Mesenchymal stem cell (in vitro differentiated cells and primary cell): ENCODE data around the gene TAS2R40.
"Not testable (repeated sequence)": the region's sequence is repeated elsewhere in the genome, so short reads cannot be mapped to it uniquely, and the experiment has no call there.

Experiments
- DNase-seq: peaks from one replicate; pipeline ENCODE4 v3.0.0-alpha.2; 2013
- H2AFZ ChIP-seq: one replicate; pipeline ENCODE4 v1.6.1; 2013; ENCODE audit warnings: low read depth, mild to moderate bottlenecking, control low read depth, inconsistent platforms, low read length, moderate library complexity
- H2AK5ac ChIP-seq: 2 replicates; pipeline ENCODE4 v1.6.1; 2013; ENCODE audit warnings: low read length, moderate library complexity, mild to moderate bottlenecking, inconsistent platforms; ENCODE audit not compliant: severe bottlenecking
- H2BK120ac ChIP-seq: one replicate; pipeline ENCODE4 v1.6.1; 2013; ENCODE audit warnings: low read depth, mild to moderate bottlenecking, inconsistent platforms, low read length, moderate library complexity
- H2BK12ac ChIP-seq, 2 experiments: one replicate each; pipeline ENCODE4 v1.6.1; 2013; ENCODE audit warnings: inconsistent platforms in 2 of 2, low read length in 2 of 2, mild to moderate bottlenecking in 2 of 2, moderate library complexity in 2 of 2, control low read depth in 1 of 2
- H2BK15ac ChIP-seq: one replicate; pipeline ENCODE4 v1.6.1; 2013; ENCODE audit warnings: mild to moderate bottlenecking, low read depth, inconsistent platforms; ENCODE audit not compliant: poor library complexity, severe bottlenecking
- H2BK5ac ChIP-seq: 2 replicates; pipeline ENCODE4 v1.6.1; 2013; ENCODE audit warnings: low read depth, mild to moderate bottlenecking, low read length, control low read depth, inconsistent platforms; ENCODE audit not compliant: poor library complexity, severe bottlenecking
- H3K14ac ChIP-seq, 2 experiments: one replicate each; pipeline ENCODE4 v1.6.1; 2013; ENCODE audit warnings: inconsistent platforms in 2 of 2, low read length in 2 of 2, control low read depth in 1 of 2, mild to moderate bottlenecking in 1 of 2, moderate library complexity in 1 of 2
- H3K18ac ChIP-seq, 2 experiments: one replicate each; pipeline ENCODE4 v1.6.1; 2013; ENCODE audit warnings: inconsistent platforms in 2 of 2, low read length in 2 of 2, control low read depth in 1 of 2, low read depth in 1 of 2, mild to moderate bottlenecking in 1 of 2
- H3K23ac ChIP-seq, 2 experiments: one replicate each; pipeline ENCODE4 v1.6.1; 2013; ENCODE audit warnings: inconsistent platforms in 2 of 2, low read length in 2 of 2, mild to moderate bottlenecking in 2 of 2, moderate library complexity in 2 of 2, control low read depth in 1 of 2
- H3K27ac ChIP-seq: 2 replicates; pipeline ENCODE4 v1.5.1; 2013; ENCODE audit warnings: mild to moderate bottlenecking, moderate library complexity, low read length, control low read depth, inconsistent platforms; ENCODE audit not compliant: poor library complexity, severe bottlenecking
- H3K27me3 ChIP-seq, 2 experiments: 2 replicates each; pipeline versions ENCODE4 v1.6.1 to v1.7.0; 2013; ENCODE audit warnings: low read length in 2 of 2, mild to moderate bottlenecking in 2 of 2, moderate library complexity in 2 of 2, control low read depth in 1 of 2, inconsistent platforms in 1 of 2; ENCODE audit not compliant: control insufficient read depth in 1 of 2, insufficient read depth in 1 of 2
- H3K36me3 ChIP-seq, 2 experiments: 2 replicates each; pipeline versions ENCODE4 v1.6.1 to v1.7.0; 2013; ENCODE audit warnings: low read length in 2 of 2, control low read depth in 1 of 2, inconsistent platforms in 1 of 2, low read depth in 1 of 2, mild to moderate bottlenecking in 1 of 2; ENCODE audit not compliant: insufficient read depth in 2 of 2, control insufficient read depth in 1 of 2
- H3K4ac ChIP-seq, 2 experiments: one replicate each; pipeline ENCODE4 v1.6.1; 2013; ENCODE audit warnings: inconsistent platforms in 2 of 2, low read length in 2 of 2, mild to moderate bottlenecking in 2 of 2, moderate library complexity in 2 of 2, control low read depth in 1 of 2, low read depth in 1 of 2
- H3K4me1 ChIP-seq: 2 replicates; pipeline ENCODE4 v1.6.1; 2013; ENCODE audit warnings: low read depth, low read length, control low read depth; ENCODE audit not compliant: control insufficient read depth, insufficient read depth
- H3K4me2 ChIP-seq: 2 replicates; pipeline ENCODE4 v1.6.1; 2013; ENCODE audit warnings: low read length, mild to moderate bottlenecking, inconsistent platforms; ENCODE audit not compliant: poor library complexity, severe bottlenecking
- H3K4me3 ChIP-seq, 2 experiments: 2 replicates each; pipeline versions ENCODE4 v1.5.1 to v1.7.0; 2013; ENCODE audit warnings: low read length in 2 of 2, mild to moderate bottlenecking in 2 of 2, control low read depth in 1 of 2, low read depth in 1 of 2; ENCODE audit not compliant: insufficient read depth in 1 of 2
- H3K79me1 ChIP-seq: replicated peaks from 2 replicates; pipeline ENCODE4 v1.6.1; 2013; ENCODE audit warnings: mild to moderate bottlenecking, control low read depth, low read length, inconsistent platforms; ENCODE audit not compliant: poor library complexity, severe bottlenecking
- H3K9ac ChIP-seq: 2 replicates; pipeline ENCODE4 v1.7.0; 2013; ENCODE audit warnings: mild to moderate bottlenecking, low read length, moderate library complexity
- H3K9me3 ChIP-seq: 2 replicates; pipeline ENCODE4 v1.7.0; 2013; ENCODE audit warnings: mild to moderate bottlenecking, low read length; ENCODE audit not compliant: control insufficient read depth
- H4K8ac ChIP-seq: one replicate; pipeline ENCODE4 v1.6.1; 2013; ENCODE audit warnings: inconsistent platforms, mild to moderate bottlenecking, low read length, moderate library complexity
- H4K91ac ChIP-seq: one replicate; pipeline ENCODE4 v1.6.1; 2013; ENCODE audit warnings: mild to moderate bottlenecking, low read length, inconsistent platforms
- WGBS: methylation state at CpG from one replicate; pipeline ENCODE4 v1.1.7; 2013; ENCODE audit warnings: mixed read lengths; 5-methylcytosine and 5-hydroxymethylcytosine counted together

TAS2R40 gene

GRCh38 chr7:143180771-143181170 is 41.1 kb upstream of the TAS2R40 start:
- not testable (repeated sequence) for H3K9ac ChIP-seq, H3K27ac ChIP-seq, H2BK120ac ChIP-seq, H2AFZ ChIP-seq, H4K8ac ChIP-seq, H2BK5ac ChIP-seq, DNase-seq, H3K23ac ChIP-seq, H3K18ac ChIP-seq, H3K4me1 ChIP-seq, H3K36me3 ChIP-seq, H3K27me3 ChIP-seq, H3K79me1 ChIP-seq, H3K4me2 ChIP-seq, H2BK12ac ChIP-seq, H2AK5ac ChIP-seq, H3K4ac ChIP-seq, H3K14ac ChIP-seq, H3K4me3 ChIP-seq, H4K91ac ChIP-seq, H2BK15ac ChIP-seq
- peaks cover 14% of the 10 kb centered on the region for H3K9me3 ChIP-seq
- 100% methylated on average over 2 of the region's 4 CpGs for WGBS

- no peak overlapping the region for H3K4ac ChIP-seq
- no peaks in the 10 kb centered on the region for H3K79me1 ChIP-seq
- no peak overlapping the region for H3K27ac ChIP-seq
- no peak overlapping the region for H2AK5ac ChIP-seq
- H3K18ac ChIP-seq = no peak overlapping the region
- H2BK120ac ChIP-seq = no peak overlapping the region
- H3K36me3 ChIP-seq = no peaks in the 10 kb centered on the region
- no peaks in the 10 kb centered on the region for H3K4me1 ChIP-seq
- no peak overlapping the region for H4K8ac ChIP-seq
- no peak overlapping the region for H3K4me2 ChIP-seq
- 68% methylated on average over 2 of the region's 2 CpGs for WGBS
- H2BK12ac ChIP-seq = no peak overlapping the region
- H3K9ac ChIP-seq = no peak overlapping the region
- no peak overlapping the region for H2BK15ac ChIP-seq
- H3K23ac ChIP-seq = no peak overlapping the region
- H4K91ac ChIP-seq = no peak overlapping the region
- H3K4me3 ChIP-seq = no peak overlapping the region
- H2AFZ ChIP-seq = no peak overlapping the region
- peaks cover 0 to 3% of the 10 kb centered on the region in 2 experiments for H3K27me3 ChIP-seq
- H3K14ac ChIP-seq = no peak overlapping the region
- peaks cover 14% of the 10 kb centered on the region for H3K9me3 ChIP-seq
- DNase-seq = no peak
- no peak overlapping the region for H2BK5ac ChIP-seq
Measured at GRCh38 chr7:143181349-143181748, 40.5 kb upstream of the TAS2R40 start.

GRCh38 chr7:143183024-143183423 is 38.8 kb upstream of the TAS2R40 start, which contains the start of gene TAS2R39:
TAS2R39 (plus strand) TSS chr7:143183419; CDS start chr7:143183419, 0 bp downstream.
- Histone ChIP-seq H2BK12ac (no peak within 1 kb of the TSS), H3K4ac (no peak within 1 kb of the TSS), H3K18ac (no peak within 1 kb of the TSS), H4K91ac (no peak within 1 kb of the TSS), H3K4me3 (no peak within 1 kb of the TSS), H2BK5ac (no peak within 1 kb of the TSS), H3K27ac (no peak within 1 kb of the TSS), H2BK15ac (no peak within 1 kb of the TSS), H4K8ac (no peak within 1 kb of the TSS), H3K14ac (no peak within 1 kb of the TSS), H3K27me3 (peaks cover 0 to 3% of the 10 kb centered on the region in 2 experiments), H2AFZ (no peak within 1 kb of the TSS), H3K23ac (no peak within 1 kb of the TSS), H2AK5ac (no peak within 1 kb of the TSS), H3K36me3 (no peaks in the 10 kb centered on the region), H3K9ac (no peak within 1 kb of the TSS), H3K79me1 (no peaks in the 10 kb centered on the region), H3K4me1 (no peaks in the 10 kb centered on the region), H3K9me3 (peaks cover 7% of the 10 kb centered on the region), H2BK120ac (no peak within 1 kb of the TSS), H3K4me2 (no peak within 1 kb of the TSS)
- WGBS = 71% methylated on average over 2 of the region's 3 CpGs
- no peak for DNase-seq

- Histone ChIP-seq H2BK15ac (no peak overlapping the region), H2AK5ac (no peak overlapping the region), H2AFZ (no peak overlapping the region), H3K4me2 (no peak overlapping the region), H3K79me1 (no peaks in the 10 kb centered on the region), H3K27ac (no peak overlapping the region), H2BK120ac (no peak overlapping the region), H3K4ac (no peak overlapping the region), H3K14ac (no peak overlapping the region), H4K91ac (no peak overlapping the region), H3K18ac (no peak overlapping the region), H4K8ac (no peak overlapping the region), H3K36me3 (no peaks in the 10 kb centered on the region), H2BK5ac (no peak overlapping the region), H3K9me3 (no peaks in the 10 kb centered on the region), H3K23ac (no peak overlapping the region), H2BK12ac (no peak overlapping the region), H3K9ac (no peak overlapping the region), H3K4me3 (no peak overlapping the region), H3K27me3 (peaks cover 3 to 8% of the 10 kb centered on the region in 2 experiments), H3K4me1 (no peaks in the 10 kb centered on the region)
- no peak for DNase-seq
- 0% methylated on average over 1 of the region's 1 CpG for whole genome bisulfite sequencing
Measured at GRCh38 chr7:143185551-143185950, 36.3 kb upstream of the TAS2R40 start.
